Lower leg skin (tissue), 3 donors: Measurements from ENCODE around the gene SOX6.

ENCODE experiments used
- CTCF ChIP-seq, 3 donors: fragments of 450-650 bp; IDR thresholded peaks; one replicate each; pipeline ENCODE4 v1.5.1; 2016; ENCODE audit warnings: antibody characterized with exemption in 3 of 3, mild to moderate bottlenecking in 3 of 3, moderate library complexity in 2 of 3
- POLR2A ChIP-seq, 2 donors: fragments of 450-650 bp; IDR thresholded peaks; one replicate each; pipeline ENCODE4 v1.6.1; 2016 to 2017; ENCODE audit warnings: antibody characterized with exemption in 2 of 2, mild to moderate bottlenecking in 1 of 2, moderate library complexity in 1 of 2

- TF ChIP-seq POLR2A (IDR thresholded peaks at IDR 0.05) (no peak), CTCF (IDR thresholded peaks at IDR 0.05) (no peak)
These were observed at the start of gene SOX6 for GRCh38 chr11:16356057-16356760.
